ENCODE results near the gene LLGL2. TPM values are rescaled to one million over a fixed set of nuclear protein-coding genes. Genes with fewer than 3 reads are reported as not detected.
A peak's percentile ranks its signal among the peaks of the same experiment; 100 is the strongest.

LLGL2 gene
- total RNA-seq, 2 donors from 2014 or later, result 401 to 497 TPM

DNA sequence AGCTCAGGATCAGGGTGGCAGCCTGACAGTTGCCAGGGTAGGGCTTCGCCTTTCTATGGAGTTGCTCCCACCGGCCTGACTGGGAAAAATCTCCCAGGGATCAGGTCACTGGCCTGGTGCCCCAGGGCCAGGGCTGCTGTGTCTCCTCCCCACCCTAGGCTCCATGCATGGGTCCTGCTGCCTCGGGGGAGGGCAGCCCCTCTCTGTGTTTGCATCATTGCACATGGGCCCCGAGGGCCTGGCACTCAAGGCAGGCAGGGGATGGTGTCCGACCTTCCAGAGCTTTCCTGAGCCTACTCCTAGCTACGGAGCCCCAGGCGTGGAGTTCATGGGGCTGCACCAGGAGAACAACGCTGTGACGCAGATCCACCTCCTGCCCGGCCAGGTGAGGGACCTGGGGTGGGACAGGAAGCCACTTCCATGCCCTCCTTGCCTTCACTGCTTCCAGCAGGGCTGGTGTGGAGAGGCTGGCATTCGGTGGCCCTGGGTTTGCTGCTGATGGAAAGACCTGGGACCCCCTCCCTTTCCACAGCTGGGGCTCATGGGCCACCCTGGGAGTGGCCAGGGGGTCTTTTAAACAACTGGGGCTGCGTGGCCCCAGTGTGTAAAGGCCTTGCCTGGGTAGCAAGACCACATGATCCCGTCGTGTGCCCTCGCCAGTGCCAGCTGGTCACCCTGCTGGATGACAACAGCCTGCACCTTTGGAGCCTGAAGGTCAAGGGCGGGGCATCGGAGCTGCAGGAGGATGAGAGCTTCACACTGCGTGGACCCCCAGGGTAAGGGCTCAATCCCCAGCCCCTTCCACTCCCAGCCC lies 32.6 kb downstream of the LLGL2 start:
- intact Hi-C loops (cut with DNase I), result no loop called here
- Histone ChIP-seq H3K9ac (ENCODE audit: low read depth in 2 of 2, low read length in 2 of 2) (peak overlapping the region; percentile 26 to 88), H3K36me3 (peaks cover 6% of the 10 kb centered on the region), H3K9me3 (no peaks in the 10 kb centered on the region), H3K27me3 (no peaks in the 10 kb centered on the region), H3K27ac (peak overlapping the region; percentile 60), H3K4me1 (peaks cover 16% of the 10 kb centered on the region), H3K4me3 (no peak overlapping the region)
- TF ChIP-seq, protein P1, sequence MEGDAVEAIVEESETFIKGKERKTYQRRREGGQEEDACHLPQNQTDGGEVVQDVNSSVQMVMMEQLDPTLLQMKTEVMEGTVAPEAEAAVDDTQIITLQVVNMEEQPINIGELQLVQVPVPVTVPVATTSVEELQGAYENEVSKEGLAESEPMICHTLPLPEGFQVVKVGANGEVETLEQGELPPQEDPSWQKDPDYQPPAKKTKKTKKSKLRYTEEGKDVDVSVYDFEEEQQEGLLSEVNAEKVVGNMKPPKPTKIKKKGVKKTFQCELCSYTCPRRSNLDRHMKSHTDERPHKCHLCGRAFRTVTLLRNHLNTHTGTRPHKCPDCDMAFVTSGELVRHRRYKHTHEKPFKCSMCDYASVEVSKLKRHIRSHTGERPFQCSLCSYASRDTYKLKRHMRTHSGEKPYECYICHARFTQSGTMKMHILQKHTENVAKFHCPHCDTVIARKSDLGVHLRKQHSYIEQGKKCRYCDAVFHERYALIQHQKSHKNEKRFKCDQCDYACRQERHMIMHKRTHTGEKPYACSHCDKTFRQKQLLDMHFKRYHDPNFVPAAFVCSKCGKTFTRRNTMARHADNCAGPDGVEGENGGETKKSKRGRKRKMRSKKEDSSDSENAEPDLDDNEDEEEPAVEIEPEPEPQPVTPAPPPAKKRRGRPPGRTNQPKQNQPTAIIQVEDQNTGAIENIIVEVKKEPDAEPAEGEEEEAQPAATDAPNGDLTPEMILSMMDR (IDR thresholded peaks at IDR 0.05), result no peak
- DNase-seq, result no peak

DNA sequence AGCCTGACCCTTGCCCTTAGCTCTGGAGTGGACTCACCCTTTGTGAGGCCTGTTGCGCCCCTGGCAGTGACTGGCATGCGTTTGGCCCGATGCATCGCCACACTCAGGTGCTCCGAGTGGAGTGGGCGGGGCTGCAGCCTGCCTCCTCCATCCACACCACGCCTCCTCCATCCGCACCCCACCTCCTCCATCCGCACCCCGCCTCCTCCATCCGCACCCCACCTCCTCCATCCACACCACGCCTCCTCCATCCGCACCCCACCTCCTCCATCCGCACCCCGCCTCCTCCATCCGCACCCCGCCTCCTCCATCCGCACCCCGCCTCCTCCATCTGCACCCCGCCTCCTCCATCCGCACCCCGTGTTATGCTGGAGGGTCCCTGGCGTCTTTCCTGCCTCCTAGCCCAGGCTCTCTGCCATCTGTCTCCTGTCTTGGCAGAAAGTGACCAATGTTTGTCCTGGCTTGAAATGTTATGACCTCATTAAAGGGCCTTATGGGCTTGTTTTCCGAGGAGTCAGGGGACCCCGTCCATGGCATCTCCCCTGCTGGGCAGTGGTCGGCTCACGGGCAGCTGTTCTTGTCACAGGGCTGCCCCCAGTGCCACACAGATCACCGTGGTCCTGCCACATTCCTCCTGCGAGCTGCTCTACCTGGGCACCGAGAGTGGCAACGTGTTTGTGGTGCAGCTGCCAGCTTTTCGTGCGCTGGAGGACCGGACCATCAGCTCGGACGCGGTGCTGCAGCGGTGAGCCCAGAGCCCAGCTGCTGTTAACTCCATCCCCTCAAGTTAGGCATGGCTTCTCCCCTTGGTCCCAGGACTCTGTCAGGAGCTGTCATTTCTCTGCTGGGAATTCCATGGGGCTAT lies 33.4 kb downstream of the LLGL2 start:
- Histone ChIP-seq H3K9me3 (no peaks in the 10 kb centered on the region), H3K27ac (no peak overlapping the region), H3K4me3 (no peak overlapping the region), H3K36me3 (peaks cover 14% of the 10 kb centered on the region), H3K9ac (ENCODE audit: low read depth in 2 of 2, low read length in 2 of 2) (peak overlapping the region in 1 of 2 donors; percentile 88), H3K27me3 (no peaks in the 10 kb centered on the region), H3K4me1 (peaks cover 16% of the 10 kb centered on the region)
- TF ChIP-seq, protein P1 (IDR thresholded peaks at IDR 0.05), result no peak
- intact Hi-C loops (cut with DNase I), result no loop called here
- DNase-seq, result no peak

DNA sequence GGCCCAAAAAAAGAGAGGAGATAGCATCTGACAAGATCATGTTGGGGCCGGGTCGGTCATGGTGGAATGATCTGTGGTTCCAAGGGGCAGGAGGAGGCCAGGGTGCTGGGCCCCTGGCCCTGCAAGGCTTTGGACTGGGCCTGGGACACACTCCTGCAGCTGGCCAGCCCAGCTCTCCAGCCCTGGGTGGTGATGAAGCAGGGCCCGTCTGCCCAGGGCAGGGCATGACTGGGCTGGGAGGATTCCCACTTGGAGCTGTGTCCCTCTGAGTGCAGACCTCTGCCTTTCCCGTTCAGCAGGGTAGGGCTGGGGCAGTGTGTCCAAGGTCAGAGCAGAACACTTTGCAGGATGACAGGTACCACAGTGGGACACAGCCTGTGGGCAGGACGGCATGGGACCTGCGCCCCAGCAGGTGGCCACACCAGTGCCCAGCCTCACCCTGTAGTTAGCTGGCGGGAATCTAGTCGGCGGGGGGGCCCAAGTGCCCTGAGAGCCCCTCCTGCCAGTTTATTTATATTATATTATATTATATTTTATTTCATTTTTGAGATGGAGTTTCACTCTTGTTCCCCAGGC lies 34.5 kb downstream of the LLGL2 start:
- peaks cover 21% of the 10 kb centered on the region for H3K36me3 ChIP-seq
- H3K4me3 ChIP-seq, result no peak overlapping the region
- TF ChIP-seq, protein P1 (IDR thresholded peaks at IDR 0.05), result no peak
- no peaks in the 10 kb centered on the region for H3K9me3 ChIP-seq
- no peaks in the 10 kb centered on the region for H3K27me3 ChIP-seq
- H3K9ac ChIP-seq (ENCODE audit: low read depth in 2 of 2, low read length in 2 of 2), result no peak overlapping the region
- intact Hi-C loops (cut with DNase I), result no loop called here
- peaks cover 16% of the 10 kb centered on the region for H3K4me1 ChIP-seq
- H3K27ac ChIP-seq, result no peak overlapping the region
- DNase-seq, result no peak

DNA sequence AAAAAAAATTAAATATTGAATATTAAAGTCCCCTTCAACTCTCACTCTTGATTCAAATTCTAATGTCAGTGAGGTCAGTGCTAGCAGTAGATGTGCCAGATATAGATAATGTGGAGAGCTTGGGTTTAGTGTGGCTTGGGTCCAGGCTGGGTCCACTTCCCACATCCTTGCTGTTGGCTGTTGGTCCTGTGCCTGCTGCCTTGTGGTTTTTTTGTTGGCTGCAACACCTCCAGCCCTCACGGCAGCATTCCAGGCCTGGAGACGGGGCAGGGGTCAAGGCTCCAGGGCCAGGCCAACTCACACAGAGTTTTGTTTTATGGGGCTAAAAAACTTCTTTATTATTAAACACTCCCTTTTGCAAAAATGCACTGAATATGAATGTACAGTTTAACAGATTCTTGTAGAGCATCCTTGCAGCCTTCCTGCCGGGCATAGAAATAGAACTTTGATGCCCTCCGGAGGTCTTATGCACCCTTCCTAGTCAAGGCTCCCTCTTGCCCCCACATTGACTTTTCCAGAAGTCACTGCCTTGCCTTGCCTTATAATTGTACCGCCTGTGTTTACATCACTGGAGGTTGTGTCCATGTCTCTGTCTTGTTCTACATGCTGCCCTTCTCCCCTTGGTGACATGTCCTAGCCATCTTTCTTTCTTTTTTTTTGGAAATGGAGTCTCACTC lies 36.6 kb downstream of the LLGL2 start:
- no peak for DNase-seq
- TF ChIP-seq, protein P1 (IDR thresholded peaks at IDR 0.05), result no peak
- peaks cover 28% of the 10 kb centered on the region for H3K36me3 ChIP-seq

More for the DNA sequence above, 36.6 kb downstream of the LLGL2 start:
- intact Hi-C loops (cut with DNase I), result no loop called here
- Histone ChIP-seq H3K27ac (no peak overlapping the region), H3K4me1 (peaks cover 2% of the 10 kb centered on the region), H3K4me3 (no peak overlapping the region), H3K9ac (ENCODE audit: low read depth in 2 of 2, low read length in 2 of 2) (no peak overlapping the region), H3K27me3 (no peaks in the 10 kb centered on the region), H3K9me3 (no peaks in the 10 kb centered on the region)
